Adrenal gland (tissue), 5 donors: ENCODE data around the gene GPRIN3.

Source experiments
- CTCF ChIP-seq, 6 experiments: fragments of 450-650 bp in 4 of 6; fragments of 200-600 bp in 2 of 6; sonication (generic) in 1 of 6; IDR thresholded peaks; 1 replicate in 5 of 6; 2 replicates in 1 of 6; pipeline versions ENCODE4 v1.5.1 to v1.8.0; 2016 to 2021; ENCODE audit warnings: antibody characterized with exemption in 6 of 6, mild to moderate bottlenecking in 2 of 6, moderate library complexity in 1 of 6
- POLR2A ChIP-seq, 2 donors: fragments of 450-650 bp; IDR thresholded peaks; one replicate each; pipeline ENCODE4 v1.6.1; 2017; ENCODE audit warnings: antibody characterized with exemption in 2 of 2, mild to moderate bottlenecking in 2 of 2, moderate library complexity in 1 of 2
- donor health status: DM: no; HTN: no; CAD: no.

- TF ChIP-seq POLR2A (IDR thresholded peaks at IDR 0.05) (no peak), CTCF (IDR thresholded peaks at IDR 0.05) (no peak)
Measured at GRCh38 chr4:89267846-89268245, 39.8 kb downstream of the GPRIN3 start.
